SHP77 treated with DMSO at 0.1 percent for 48 hours (cell line): ENCODE measurements around the gene SKOR2.

Experiments used
- DNase-seq: peaks from one replicate; lab custom pipeline; 2025; lab: John Stamatoyannopoulos, UW

SKOR2 gene, protein sequence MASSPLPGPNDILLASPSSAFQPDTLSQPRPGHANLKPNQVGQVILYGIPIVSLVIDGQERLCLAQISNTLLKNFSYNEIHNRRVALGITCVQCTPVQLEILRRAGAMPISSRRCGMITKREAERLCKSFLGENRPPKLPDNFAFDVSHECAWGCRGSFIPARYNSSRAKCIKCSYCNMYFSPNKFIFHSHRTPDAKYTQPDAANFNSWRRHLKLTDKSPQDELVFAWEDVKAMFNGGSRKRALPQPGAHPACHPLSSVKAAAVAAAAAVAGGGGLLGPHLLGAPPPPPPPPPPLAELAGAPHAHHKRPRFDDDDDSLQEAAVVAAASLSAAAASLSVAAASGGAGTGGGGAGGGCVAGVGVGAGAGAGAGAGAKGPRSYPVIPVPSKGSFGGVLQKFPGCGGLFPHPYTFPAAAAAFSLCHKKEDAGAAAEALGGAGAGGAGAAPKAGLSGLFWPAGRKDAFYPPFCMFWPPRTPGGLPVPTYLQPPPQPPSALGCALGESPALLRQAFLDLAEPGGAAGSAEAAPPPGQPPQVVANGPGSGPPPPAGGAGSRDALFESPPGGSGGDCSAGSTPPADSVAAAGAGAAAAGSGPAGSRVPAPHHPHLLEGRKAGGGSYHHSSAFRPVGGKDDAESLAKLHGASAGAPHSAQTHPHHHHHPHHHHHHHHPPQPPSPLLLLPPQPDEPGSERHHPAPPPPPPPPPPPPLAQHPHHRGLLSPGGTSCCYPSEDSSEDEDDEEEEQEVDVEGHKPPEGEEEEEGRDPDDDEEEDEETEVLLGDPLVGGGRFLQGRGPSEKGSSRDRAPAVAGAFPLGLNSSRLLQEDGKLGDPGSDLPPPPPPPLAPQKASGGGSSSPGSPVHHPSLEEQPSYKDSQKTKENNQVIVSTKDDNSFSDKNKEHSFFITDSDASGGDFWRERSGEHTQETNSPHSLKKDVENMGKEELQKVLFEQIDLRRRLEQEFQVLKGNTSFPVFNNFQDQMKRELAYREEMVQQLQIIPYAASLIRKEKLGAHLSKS

DNA sequence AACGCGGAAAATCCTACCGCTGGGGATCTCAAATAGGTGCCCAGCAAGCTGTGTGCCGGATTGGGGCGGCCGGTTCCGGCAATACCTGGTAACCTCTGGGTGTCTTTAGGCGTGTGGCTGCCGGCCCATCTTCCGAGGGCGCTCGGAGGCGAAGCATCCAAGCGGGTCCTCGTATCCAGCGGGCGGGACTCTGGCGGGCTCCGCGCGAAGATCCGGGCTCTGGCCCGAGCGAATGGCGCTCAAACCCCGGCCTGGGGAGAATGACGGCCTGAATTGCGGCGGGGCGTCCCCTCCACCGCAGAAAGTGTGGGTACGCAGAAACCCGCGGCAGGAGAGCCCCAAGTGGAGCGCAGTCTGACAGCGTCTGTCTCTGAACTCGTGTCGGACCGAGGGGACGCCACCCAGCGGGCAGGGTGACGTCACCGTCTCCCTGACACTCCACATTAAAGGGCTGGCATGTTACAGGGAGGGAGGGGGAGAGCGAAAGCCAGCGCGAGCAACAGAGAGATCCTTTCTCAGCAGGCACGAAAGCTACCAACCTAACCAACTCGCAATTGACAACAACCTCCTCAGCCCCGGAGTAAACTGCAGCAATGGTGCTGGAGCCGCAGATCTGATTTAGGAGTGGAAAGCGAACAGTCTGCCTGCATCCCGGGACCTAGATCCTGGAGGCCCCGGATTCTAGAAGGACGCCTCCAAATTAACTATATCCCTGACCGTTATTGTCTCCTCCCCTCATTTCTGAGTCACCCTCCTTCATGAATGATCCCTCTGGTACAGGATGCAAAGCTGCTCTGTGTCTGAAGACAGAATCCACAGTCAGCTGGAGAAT is at the start of gene SKOR2:
TSS of gene SKOR2 (minus strand) at position 372 of the 832 bp plus-strand sequence. CDS start 2,477 bp downstream, outside the sequence.
- DNase-seq: no peak

DNA sequence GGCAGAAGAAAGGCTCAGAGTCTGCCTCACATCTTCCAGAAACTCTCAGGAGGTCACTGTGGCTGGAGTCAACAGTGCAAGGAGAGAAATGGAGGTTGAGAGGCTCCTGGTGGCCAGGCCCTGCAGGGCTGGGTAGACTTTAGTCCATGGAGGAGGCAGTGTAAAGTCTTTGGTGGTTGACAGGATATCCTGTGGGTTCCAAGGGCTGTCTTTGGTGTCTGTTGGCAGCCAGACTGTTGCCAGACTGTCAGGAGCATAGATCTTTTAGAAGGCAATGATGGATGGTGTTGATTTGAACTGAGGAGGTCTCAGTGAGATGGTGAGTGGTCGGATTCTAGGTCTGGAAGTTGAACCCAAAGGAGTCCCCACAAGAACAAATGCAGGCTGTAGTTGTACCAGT is 45.0 kb upstream of the SKOR2 start:
- DNase-seq: no peak

DNA sequence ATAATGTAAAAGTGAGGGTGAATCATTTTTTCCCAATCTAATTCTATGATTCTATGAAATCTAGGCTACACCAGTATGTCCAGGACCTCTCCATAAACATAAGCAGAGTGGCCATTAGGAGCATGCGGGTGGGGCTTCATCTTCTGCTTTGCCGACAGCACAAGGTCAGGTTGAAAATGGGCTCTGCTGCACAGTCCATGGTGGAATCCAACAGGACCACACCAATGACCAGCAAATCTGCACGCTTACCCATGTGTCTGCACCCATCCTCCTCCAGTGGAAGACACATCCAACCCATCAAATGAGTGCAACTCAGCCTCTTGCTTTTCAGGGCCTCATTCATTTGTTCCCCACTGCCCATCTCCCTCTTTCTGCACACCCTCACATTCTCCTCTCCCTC is 43.3 kb upstream of the SKOR2 start:
- no peak for DNase-seq

DNA sequence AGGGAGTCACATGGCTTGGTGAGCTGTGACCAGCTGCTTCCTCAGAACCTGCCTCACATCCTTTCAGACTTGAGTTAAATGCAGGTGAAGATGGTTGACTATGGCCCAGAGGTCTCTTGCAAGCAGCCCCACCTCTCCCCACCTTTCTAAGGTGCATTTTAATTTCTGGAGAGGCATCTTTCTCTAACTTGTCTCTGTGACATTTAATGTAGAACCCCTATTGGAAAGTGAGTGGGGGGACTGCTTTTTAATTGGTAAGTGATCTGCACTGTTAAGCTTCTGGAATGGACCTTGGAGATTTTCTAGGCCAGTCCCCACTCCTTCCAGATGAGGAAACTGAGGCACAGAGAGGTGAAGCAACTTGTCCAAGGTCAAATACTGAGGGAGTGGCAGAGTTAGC is 37.3 kb upstream of the SKOR2 start:
- no peak for DNase-seq

DNA sequence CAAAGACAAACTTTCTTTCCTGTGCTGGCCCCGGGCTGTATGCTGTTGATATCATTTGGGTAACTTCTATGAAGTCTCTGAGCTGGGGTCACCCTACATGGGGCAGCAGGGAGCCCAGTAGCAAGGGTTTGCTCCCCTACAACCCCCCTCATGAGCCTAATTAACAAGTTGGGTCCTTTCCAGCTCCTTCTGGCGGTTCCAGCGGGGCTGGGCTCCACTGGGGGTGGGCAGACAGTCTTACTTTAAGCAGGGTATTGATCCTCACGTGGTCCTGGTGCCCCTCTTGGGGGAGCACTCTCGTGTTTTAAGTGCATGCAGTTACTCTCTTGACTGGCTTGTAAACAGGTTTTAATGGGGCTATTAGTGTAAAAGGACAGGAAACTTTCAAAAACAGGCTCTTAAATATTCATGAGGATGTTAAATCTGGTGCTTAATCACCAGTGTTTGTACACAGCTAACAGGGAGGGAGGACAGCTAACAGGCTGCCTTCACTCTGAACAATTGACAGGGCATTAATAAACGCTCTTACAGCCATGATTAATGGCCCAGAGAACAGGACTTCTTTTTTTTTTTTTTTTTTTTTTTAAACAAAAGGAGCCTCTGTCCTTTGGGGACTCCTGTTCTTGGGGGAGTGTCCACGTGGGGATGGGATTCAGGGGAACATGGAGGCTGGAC is 36.6 kb upstream of the SKOR2 start:
- DNase-seq: no peak

DNA sequence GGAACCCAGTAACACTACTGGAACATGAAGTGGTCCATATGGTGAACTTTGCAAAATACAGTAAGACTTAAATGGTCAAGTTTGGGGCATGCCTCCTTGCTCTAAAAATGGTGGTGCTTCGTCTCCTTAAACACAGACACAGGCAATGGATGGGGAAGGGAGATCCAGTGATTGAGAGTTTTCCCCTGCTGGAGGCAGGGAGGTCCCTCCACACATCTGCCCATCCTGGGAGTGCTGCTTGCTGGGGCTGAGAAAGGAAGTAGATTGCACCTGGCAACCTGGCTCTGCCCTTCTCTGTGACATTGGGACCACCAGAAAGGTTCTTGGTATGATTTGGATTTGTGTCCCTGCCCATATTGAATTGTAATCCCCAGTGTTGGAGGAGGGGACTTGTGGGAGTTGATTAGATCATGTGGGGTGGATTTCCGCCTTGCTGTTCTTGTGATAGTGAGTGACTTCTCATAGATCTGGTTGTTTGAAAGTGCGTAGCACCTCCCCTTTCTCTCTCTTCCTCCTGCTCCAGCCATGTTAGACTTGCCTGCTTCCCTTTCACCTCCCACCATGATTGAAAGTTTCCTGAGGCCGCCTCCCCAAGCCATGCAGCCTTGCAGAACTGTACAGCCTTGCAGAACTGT is 35.4 kb upstream of the SKOR2 start:
- DNase-seq: no peak

DNA sequence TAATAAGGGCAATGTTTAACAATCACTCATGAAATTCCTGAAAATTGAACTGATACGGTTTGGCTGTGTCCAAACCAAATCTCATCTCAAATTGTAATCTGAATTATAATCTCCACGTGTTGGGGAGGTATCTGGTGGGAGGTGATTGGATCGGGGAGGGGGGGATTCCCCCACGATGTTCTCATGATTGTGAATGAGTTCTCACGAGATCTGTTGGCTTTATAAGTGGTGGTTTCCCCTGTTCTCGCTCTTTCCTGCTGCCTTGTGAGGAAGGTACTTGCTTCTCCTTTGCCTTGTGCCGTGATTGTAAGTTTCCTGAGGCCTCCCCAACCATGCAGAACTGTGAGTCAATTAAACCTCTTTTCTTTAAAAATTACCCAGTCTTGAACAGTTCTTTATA is 34.0 kb upstream of the SKOR2 start:
- no peak for DNase-seq

DNA sequence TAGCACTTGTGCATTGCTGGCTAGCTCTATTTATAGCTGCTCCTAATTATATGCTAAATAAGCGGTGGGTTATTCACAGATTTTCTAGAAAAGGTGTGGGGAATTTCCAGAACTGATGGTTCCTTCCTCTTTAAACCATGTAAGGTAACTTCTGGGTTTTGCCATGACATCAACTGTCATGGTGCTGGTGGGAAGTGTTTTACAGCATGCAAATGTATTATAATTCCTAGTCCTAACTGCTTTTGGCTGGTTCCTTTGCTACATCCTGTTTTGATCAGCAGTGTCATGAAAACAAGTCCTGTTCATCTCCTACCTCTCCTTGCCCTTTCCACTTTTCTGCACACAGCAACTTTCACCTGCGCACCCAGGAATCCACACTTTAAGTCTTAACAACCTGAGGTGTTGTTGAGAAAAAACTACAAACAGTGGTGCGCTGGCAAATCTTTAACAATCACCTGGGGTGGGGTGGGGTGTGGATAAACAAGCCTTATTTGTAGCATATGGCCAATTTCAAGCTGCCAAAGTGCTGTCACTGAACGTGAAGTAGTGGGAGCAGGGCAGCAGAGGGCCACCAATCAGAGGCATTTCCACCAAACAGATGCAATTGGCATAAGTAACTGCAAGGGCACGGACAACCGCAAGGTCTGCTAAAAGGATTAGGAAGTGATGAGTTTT is 33.4 kb upstream of the SKOR2 start:
- DNase-seq: no peak

DNA sequence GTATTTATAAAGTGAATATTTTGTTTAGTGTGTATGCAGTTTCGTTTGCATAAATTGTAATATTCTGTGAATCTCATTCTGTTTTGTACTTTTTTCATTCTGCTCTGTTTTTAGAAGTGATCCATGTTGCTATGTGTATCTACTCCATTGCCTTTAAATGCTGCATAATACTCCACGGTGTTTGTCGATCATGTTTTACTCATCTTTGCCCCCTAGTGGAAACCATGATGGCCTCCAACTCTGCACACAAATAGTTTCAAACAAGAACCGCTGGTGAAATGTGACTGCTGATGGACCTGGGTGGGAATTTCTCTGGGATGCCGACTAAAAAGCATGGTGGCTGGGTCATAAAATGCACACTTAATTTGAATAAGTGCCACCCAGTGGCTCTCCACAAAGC is 32.0 kb upstream of the SKOR2 start:
- peak; percentile 20 for DNase-seq

DNA sequence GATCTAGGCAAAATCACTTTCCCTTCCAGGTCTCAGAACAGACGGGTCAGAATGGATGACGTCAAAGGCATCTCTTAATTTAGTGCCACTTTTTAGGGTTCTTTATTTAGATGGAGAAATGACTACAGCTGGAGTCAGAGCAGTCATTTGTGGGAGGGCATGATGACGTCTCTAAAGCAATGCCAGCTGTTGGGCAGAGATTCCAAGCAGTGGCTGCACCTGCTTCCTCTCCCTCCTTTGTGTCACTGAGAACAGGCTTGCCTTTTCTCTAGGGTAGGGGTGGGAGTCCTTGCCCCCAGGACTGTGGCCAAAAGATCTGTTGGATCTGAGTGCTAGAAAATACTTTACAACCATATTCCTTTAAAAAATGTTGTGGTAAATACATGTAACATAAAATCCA is 28.7 kb upstream of the SKOR2 start:
- DNase-seq: peak; percentile 50

DNA sequence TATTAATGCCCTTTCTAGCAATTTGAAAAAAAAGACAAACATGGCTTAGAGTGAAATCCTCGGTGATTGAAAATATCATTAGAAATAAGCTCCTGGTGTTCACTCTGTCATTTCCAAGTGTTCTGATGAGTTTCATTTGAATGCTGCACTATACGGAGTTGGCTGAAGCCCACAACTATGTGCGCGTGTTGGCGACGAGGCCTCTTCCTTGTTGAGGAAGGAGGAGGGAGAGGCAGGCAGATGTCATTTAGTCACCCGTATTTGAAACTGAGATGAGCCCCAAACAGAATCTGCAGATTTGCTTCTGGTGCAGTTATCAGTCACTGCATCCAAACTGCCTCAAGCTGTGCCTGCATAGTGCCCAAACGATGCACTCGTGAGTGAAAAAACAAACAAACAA is 23.5 kb upstream of the SKOR2 start:
- DNase-seq: no peak

DNA sequence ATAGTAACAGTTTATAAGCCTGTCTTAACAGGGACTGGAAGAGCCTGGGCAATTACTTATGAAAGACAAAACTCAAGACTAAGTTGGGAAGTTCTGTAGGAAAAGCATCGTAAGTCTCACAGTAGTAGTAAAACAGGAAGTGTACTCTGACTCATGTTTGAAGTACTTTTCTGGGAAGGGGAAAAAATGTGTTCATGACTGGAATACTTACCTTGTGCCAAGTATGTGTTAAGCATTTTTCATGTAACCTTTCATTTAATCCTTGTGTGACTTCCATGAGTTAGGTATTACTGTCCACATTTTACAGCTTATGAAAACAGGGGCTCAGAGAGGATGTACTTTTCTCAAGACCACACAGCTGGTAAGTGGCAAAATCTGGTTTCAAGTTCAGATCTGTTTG is 13.7 kb upstream of the SKOR2 start:
- DNase-seq: no peak

DNA sequence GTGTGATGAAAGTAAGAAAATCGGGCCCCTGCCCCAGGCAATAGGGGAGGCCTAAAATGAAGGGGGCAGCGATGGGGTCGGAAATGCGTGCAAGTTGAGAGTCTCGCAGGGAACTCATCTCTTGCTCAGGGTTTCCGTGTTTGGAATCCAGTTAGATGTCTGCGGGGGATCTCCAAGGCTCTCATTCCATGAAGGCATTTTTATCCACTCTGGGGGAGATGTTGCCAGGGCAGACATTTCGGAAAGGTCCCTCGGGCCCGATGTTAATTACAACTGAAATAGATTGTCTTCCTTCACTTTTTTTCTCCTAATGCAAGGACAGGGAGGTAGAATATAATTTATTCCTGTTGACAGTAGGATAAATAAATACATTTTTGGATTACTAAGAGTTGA is 12.8 kb upstream of the SKOR2 start:
- DNase-seq: no peak

DNA sequence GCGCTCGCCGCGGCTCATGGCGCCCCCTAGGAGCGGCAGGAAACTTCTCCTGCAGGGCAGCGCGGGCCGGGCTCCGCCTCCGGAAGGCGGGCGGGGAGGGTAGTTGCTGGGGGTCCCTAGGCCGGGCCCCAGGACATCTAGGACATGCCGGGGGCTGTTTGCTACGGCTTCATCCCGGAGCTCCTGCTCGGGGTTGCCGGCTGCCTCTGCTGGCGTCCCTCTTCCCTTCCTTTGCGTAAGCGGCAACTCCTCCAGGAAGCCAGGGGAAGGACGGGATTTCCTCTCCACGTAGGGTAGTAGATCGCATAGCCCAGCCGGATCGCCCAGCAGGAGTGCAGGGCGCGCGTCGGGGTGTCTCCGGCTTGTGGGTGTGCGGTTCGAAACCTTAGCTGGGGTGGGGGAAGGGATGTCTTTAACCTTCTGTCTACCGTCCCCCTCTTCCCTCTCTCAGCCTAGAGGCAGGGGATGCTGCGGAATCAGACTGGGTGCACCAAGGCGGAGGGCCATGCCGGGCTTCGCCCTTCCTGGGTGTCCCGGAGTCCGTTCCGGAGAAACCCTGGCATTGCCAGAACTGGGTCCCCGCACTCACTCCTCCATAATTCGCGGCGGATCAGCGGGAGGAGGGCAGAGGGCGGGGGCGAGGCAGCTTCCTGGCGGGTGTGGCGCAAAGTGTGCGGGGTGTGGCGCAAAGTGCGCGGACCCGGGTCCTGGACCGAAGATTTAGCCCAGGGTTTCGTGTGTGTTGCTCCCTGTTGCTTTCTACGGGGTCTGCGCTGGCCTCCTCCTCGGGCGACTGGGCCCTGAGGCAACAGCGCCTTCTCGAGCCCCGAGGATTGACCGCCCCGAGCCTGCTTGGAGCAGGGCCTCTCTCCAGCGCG is 12.2 kb upstream of the SKOR2 start:
- DNase-seq: no peak

DNA sequence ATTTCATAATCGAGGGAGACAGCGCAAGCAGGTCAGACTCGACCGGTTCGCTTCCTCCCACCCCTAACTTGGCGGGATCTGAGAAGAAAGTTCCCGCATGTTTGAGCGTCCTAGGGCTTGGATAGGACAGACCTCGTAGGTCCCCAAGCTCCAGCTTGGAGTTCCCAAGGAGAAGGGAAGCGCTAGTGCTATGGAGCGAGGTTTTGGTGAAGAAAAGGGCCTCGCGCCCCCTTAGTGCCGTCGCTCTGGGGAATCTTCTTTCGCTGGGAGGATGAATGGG is 11.6 kb upstream of the SKOR2 start:
- no peak for DNase-seq

DNA sequence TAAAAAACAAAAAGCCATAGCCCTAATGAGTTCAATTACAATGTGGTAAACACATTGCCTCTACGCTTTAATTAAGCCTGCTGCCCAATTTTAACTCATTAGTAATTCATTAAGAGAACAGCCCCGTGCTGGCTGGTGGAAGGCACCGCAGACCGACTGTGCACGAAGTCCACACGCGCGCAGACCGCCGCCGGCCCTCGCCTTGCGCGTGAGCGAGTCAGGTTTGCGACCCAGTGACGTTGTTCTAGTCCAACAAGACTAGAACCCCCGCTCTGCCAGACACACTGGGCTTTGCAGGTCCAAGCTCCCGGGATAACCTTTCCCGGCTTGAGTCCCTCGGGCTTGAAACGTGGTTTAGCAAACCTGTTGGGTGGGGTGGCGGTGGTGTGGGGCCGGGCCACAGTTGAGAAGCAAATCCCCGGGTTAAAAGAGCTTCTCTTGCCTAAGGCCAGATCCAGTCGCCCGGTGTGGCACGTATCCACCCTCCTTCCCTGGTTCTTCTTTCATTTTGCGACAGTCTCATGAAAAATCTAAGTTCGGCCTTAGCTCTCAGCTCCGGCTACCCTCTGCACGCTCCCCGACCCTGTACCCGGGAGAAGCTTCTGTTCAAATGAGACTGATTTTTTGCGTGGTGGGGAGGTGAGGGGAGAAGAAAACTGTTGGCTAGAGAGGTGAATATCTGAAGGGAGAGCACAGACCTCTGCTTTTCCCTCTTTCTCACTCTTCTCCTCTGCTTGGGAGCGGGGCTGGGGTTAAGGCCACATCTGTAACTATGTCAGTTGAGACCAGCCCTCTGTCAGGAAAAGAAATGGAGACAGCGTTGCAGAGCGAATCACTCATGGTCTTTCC is 11.1 kb upstream of the SKOR2 start:
- DNase-seq: no peak

DNA sequence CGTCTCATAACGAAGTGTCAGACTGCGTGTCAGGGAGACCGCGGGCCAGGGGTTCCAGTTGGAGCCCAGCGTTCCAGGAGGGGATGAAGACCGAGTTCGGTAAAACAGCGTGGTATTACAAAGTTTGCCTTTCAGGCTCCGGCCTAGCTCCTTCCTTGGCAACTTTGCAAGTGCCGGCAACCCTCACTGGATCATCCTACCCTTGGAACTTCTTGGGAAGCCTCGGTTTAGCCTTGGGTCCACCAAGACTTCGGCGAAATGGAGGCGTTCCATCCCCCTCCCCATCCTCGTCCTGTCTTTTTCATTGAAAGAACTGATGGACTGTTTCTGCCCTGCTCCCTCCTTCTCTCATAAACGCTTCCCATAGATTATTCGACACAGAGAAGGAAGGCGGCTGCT is 10.4 kb upstream of the SKOR2 start:
- DNase-seq: no peak

DNA sequence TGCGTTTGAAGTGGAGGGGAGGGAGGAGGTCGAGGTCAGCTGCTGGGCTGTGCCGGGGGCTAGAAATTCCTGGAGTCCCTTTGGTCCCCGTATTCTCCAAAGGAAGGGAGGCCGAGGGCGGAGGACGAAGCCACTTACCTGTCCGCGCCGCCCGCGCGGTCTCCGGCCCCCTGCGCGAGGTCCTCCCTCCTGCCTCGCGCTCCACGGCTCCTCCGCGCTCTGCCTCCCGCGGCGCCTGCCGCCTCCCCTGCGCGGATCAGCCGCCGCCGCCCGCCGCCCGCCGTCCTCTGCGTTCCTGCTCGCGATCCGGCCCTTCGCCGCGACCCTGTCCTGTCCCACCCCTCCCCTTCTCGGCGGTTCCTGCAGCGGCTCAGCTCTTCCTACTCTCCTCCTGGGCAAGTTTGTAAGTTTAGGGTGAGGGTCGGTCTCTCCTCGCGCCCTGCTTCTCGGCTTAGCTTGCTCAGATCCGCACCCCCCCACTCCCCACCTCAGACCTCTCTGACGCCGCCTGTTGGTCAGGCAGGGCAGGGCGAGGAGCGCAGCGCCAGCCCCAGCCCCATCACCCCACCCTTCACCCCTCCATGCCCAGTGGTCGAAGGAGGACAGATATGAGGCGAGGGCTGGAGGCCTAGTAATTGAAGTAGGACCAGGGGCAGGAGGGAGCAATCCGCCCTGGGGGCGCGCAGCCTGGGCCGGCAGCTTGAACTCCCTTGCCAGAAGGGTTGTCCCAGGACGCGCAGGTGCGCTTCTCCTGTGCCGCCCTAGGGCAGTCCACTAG is 9.7 kb upstream of the SKOR2 start:
- DNase-seq: no peak
